Activated naive CD4-positive, alpha-beta T cell treated with anti-CD3 and anti-CD28 coated beads, Interleukin-2, amount 10 ng/mL, durations not matched to agents 7 days and 5 days (primary cell): ENCODE data around the gene PAK6.
A peak's percentile ranks its signal among the peaks of the same experiment; 100 is the strongest.

Experiments used
- CTCF ChIA-PET: fragments of 350-600 bp; sonication (Branson Sonifier 250); formaldehyde crosslinking; loops from one replicate; lab custom pipeline; 2021; ENCODE audit warnings: antibody characterized with exemption; lab: Charles Lee
- DNase-seq: peaks from one replicate; pipeline ENCODE4 v3.0.0-alpha.2; 2020
- H3K27ac Mint-ChIP-seq: one replicate; pipeline ENCODE4 v1.8.0; 2021; ENCODE audit warnings: mild to moderate bottlenecking, moderate library complexity, mixed read lengths
- H3K27me3 Mint-ChIP-seq: one replicate; pipeline ENCODE4 v1.8.0; 2021; ENCODE audit warnings: mild to moderate bottlenecking, mixed read lengths
- H3K36me3 Mint-ChIP-seq: one replicate; pipeline ENCODE4 v1.8.0; 2021; ENCODE audit warnings: mixed read lengths
- H3K4me1 Mint-ChIP-seq: one replicate; pipeline ENCODE4 v1.8.0; 2021; ENCODE audit warnings: mixed read lengths
- H3K4me3 Mint-ChIP-seq: one replicate; pipeline ENCODE4 v1.8.0; 2021; ENCODE audit warnings: mild to moderate bottlenecking, moderate library complexity, mixed read lengths
- H3K9me3 Mint-ChIP-seq: one replicate; pipeline ENCODE4 v1.8.0; 2021; ENCODE audit warnings: mixed read lengths

Gene PAK6

DNA sequence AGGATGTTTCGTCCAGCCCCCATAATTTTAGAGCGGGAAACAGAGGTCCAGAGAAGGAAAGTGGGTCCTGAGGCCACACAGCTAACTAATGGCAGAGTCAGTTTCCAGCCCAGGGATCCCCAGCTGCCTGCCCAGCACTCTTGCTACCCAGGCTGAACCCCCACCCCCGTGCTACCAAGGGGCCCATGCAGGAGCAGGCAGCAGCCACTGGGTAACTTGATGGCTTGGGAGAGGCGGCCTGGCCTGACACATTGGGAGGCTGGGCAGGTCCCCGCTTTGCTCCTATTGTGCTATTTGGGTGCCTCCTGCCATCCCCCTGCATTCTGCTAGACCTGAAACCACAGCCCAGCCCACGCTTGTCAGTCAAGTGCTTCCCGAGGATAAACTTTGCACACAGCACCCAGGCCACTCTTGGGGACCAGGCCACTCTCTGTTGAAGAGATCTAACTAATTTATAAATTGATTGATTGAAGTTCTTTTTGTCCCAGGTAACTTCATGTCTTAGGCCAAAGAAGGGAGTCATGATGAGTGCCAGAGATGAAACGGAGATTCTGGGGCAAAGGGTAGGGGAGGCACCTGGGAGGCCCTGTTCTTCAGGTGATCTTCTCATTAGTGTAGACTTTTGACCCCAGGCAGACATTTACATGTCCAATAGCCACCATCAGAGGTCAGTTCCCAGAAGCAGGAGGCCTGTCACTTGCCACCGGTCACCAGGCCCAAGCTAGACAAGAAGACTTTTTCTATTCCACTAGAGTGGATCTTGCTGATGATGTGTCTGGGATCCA, 7.0 kb downstream of the PAK6 start:
- DNase-seq: peak; percentile 15
- no peak overlapping the region for H3K27ac Mint-ChIP-seq
- H3K36me3 Mint-ChIP-seq: no peaks in the 10 kb centered on the region
- peaks cover 73% of the 10 kb centered on the region for H3K27me3 Mint-ChIP-seq
- no peaks in the 10 kb centered on the region for H3K4me1 Mint-ChIP-seq
- no peaks in the 10 kb centered on the region for H3K9me3 Mint-ChIP-seq
- H3K4me3 Mint-ChIP-seq: no peak overlapping the region
- CTCF ChIA-PET: interaction anchor here (1.3 kb wide), 1 partner anchor 92 kb away, joined by 3 read pairs; no protein-coding TSS in a partner anchor

DNA sequence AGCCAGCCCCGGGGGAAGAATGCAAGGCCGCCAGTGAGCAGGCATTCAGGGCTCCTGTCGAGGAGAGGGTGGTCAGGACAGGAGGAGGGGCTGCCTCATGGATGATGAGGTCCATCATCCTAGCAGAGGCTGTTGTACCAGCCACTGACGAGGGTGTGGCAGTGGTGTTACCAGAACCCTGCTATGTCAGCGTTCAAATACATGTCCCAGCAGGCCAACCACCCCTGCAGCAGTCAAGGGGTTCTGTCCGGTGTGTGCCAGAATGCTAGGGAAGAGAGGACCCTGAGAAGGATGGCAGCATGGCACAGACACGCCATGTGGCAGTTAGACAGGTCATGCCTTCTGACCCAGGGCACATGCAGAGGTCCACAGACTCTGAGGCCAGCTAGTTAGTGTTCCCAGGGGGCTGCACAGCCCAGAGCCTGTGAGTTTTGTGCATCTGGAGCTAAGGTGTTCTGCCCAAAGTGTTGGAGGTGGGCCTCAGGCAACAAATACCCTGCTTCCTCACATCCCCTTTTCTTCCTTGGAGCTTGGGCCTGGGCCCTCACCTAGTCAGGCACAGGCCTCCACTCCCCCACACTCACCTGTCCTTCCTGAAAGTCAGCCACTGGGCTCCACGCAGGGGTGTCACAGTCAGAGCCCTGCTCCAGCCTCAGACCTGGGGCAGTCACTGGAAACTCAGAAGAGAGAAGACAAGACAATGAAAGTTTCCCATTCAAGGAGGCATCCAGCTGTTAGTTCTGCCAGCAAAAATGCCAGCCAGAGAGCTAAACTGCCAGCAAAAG, 7.8 kb downstream of the PAK6 start:
- H3K27me3 Mint-ChIP-seq: peaks cover 73% of the 10 kb centered on the region
- CTCF ChIA-PET: interaction anchor here (1.3 kb wide), 1 partner anchor 91 kb away, joined by 3 read pairs; no protein-coding TSS in a partner anchor
- H3K4me3 Mint-ChIP-seq: no peak overlapping the region
- H3K4me1 Mint-ChIP-seq: no peaks in the 10 kb centered on the region
- H3K27ac Mint-ChIP-seq: no peak overlapping the region
- no peaks in the 10 kb centered on the region for H3K9me3 Mint-ChIP-seq
- H3K36me3 Mint-ChIP-seq: no peaks in the 10 kb centered on the region
- no peak for DNase-seq

DNA sequence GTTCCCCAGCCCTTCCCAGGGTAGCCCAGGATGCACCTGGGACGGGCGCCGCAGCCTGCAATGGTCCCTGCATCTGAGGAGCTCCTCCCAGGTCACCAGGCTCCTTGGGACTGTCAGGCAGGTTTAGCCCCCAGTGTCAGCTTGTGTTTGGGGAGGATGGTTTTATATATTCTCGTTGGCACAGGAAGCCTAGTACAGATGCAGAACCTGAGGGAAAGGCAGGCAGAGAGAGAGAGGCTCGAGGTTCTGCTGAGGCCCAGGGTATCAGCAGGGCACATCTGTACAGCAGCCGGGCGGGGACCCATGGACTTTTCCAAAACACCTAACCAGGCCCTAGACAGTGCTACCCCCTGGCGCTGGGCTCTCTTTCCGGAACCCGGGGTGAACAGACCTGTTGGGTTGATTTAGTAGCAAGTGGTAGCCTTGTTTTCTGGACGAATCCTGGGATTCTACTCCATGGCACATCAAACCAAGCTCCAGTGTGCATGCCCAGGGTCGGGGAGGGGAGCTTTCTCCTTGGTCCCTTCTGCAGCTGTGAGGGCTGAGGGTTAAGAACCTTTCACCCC, 8.6 kb downstream of the PAK6 start:
- no peaks in the 10 kb centered on the region for H3K36me3 Mint-ChIP-seq
- H3K4me3 Mint-ChIP-seq: no peak overlapping the region
- H3K27ac Mint-ChIP-seq: no peak overlapping the region
- H3K9me3 Mint-ChIP-seq: no peaks in the 10 kb centered on the region
- peaks cover 73% of the 10 kb centered on the region for H3K27me3 Mint-ChIP-seq
- CTCF ChIA-PET: interaction anchor here (1.3 kb wide), 1 partner anchor 90 kb away, joined by 3 read pairs; no protein-coding TSS in a partner anchor
- no peak for DNase-seq
- H3K4me1 Mint-ChIP-seq: no peaks in the 10 kb centered on the region

DNA sequence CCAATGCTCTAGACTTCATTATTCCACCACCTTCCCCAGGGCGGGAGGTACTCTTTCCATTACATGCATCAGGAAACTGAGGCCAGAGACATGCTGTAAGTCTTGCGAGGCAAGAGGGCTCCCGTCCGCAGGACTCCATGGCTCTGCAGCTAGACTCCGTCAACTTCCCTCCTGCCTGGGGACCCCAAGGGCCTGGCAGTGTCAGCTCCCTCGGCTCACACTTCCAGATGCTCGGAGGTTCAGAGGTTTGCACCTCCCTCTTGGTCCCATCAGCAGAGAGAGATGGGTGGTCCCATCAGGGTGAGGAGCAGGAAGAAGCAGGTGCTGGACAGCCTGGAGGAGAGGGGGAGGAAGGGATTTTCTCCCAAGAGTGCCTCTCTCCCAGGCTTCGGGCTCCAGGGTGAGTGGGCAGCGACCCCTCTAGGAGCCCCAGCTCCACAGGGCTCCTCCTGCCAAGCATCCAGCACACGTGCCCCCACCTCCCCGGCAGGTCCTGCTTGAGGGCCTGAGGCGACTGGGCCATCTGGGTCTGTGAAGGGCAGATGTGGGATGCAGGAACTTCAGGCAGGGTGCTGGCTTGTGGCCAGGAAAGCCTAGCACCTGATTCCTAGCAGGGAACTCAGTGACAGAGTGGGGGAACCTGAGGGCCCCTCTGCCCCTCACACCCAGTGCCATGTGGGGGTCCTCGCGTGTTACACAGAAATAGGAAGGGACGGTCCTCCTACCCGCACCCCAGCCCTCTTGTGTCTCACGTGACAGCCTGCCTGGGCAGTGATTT, 9.3 kb downstream of the PAK6 start:
- Mint-ChIP-seq H3K4me3 (no peak overlapping the region), H3K27me3 (peaks cover 74% of the 10 kb centered on the region), H3K27ac (no peak overlapping the region), H3K36me3 (no peaks in the 10 kb centered on the region), H3K4me1 (peaks cover 4% of the 10 kb centered on the region), H3K9me3 (no peaks in the 10 kb centered on the region)
- no peak for DNase-seq
- CTCF ChIA-PET: no interaction called here

DNA sequence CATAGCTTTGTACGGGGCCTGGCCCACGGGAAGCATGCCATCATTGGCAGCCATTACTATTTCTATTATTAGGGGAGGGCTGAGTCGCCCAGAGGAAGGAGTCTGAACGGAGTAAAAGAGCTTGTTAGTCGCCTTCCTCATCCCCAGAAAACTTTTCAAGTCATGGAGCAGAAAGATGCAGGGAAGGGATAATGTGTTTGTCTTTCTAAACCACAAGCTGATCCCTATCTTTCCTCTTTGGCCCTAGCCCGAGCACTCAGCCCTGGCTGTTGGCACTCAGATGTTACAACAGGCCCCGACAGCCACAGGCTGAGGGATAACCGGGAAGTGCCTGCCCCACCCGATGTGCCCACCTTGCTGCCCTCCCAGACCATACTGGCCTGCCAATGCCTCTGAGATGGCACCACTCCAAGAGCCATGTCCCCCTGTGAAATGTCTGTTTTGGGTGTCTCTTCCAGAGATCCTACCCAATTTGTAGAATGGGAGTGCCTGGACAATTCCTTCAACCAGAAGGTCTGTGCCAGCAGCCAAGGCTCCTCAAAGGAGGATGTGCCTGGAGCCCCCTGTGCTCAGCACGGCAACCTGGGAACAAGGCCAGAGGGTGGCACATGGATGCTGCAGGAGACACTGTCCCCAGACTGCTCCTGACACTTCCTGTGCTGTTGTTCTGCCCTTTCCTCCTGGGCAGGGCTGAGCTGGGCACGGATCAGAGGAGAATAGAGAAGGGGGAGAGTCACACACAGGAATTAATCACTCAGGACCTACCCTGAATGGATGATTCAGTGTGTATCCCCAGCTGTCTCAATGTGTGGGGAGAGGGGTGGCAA, 10.8 kb downstream of the PAK6 start:
- H3K36me3 Mint-ChIP-seq: no peaks in the 10 kb centered on the region
- no peak for DNase-seq
- CTCF ChIA-PET: interaction anchor here (1.8 to 2.2 kb wide), 2 partner anchors 24 to 32 kb away, joined by 8 to 9 read pairs; no protein-coding TSS in a partner anchor
- peaks cover 89% of the 10 kb centered on the region for H3K27me3 Mint-ChIP-seq
- no peak overlapping the region for H3K4me3 Mint-ChIP-seq
- H3K9me3 Mint-ChIP-seq: no peaks in the 10 kb centered on the region
- H3K27ac Mint-ChIP-seq: no peak overlapping the region
- H3K4me1 Mint-ChIP-seq: peaks cover 6% of the 10 kb centered on the region

DNA sequence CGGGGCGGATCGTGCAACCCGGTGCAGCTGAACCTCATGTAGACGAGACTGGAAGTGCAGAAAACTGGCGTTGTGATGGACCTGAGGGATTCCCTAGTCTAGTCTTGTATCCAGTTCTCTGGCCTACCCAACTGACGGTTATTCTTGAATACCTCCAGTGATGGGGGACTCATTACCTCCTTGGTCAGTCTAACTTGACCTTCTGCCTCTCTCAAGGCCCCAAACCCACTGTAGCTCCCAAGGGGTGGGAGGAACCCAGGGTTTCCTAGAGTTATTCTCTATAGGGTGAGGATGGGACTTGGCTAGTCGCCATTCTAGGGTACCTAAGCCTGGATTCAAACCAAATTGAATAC, 11.4 kb downstream of the PAK6 start:
- Mint-ChIP-seq H3K27me3 (peaks cover 89% of the 10 kb centered on the region), H3K4me3 (no peak overlapping the region), H3K27ac (no peak overlapping the region), H3K36me3 (no peaks in the 10 kb centered on the region), H3K9me3 (no peaks in the 10 kb centered on the region), H3K4me1 (peaks cover 6% of the 10 kb centered on the region)
- CTCF ChIA-PET: interaction anchor here (1.8 to 2.2 kb wide), 2 partner anchors 24 to 32 kb away, joined by 8 to 9 read pairs; no protein-coding TSS in a partner anchor
- DNase-seq: no peak

DNA sequence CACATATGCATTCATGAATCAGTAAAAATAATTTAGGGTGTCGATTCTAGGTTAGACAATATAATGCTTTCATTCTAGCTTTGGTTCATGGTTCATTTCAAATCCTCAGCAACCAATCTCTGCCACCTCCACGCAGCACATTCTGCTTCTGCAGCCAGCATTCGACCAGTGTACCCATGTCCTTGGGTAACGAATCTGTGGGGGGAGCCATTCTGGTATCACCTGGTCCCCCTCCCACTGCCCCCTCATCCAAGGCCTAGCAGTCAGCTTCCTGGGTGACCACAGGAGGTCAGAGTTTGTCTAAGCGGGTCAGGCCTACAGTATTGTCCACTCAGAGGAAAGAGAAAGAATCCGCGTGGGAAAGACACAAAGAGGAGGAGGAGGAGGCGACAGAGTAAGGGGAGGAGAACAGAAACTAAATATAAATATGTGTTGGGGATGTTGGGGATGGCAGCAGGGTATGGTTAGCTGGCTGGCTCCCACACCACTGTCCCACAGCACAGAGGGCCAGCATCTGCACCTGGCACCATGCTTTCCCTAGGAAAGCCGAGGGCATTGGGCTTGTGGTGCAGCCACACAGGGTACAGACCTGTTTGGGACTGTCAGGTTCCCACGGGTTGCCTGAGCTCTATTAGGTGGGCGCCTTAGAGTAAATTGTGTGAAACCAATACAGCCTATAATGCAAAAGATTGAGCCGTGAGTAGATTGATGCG, 12.1 kb downstream of the PAK6 start:
- no peak for DNase-seq
- Mint-ChIP-seq H3K4me1 (peaks cover 6% of the 10 kb centered on the region), H3K4me3 (no peak overlapping the region), H3K27me3 (peaks cover 88% of the 10 kb centered on the region), H3K27ac (no peak overlapping the region), H3K36me3 (no peaks in the 10 kb centered on the region), H3K9me3 (no peaks in the 10 kb centered on the region)
- CTCF ChIA-PET: interaction anchor here (1.8 to 2.2 kb wide), 2 partner anchors 23 to 33 kb away, joined by 8 to 9 read pairs; no protein-coding TSS in a partner anchor

DNA sequence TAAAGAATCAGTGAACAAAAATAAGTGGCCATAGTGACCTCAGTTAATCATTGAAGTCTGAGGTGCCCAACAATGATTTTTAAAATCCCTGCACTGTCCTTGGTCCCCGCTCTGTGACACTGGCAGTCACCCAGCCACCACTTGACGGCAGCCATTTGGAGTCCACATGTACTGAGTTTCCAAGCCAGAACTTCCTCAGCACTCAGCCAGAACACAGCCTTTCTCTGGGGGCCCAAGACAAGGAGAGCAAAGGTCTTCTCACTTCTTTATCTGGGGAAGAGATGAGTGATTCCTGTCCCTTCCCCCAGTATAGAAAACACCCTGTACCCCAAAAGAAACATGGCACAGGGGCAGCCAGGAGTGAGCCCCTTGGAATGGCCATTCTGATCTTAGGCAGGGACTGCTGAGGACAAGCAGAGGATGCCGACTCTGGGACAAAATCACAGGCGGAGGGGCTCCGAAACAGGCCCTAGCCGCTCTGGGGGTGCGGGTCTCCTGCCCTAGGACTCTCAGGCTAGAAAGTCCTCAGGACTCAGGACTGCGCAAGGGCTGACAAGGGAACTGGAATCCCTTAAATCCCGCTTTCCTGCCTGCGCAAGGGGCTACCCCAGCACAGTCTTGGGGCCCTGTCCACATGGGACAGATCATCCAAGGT, 12.8 kb downstream of the PAK6 start:
- H3K27me3 Mint-ChIP-seq: peaks cover 84% of the 10 kb centered on the region
- peaks cover 6% of the 10 kb centered on the region for H3K4me1 Mint-ChIP-seq
- no peak for DNase-seq
- CTCF ChIA-PET: no interaction called here
- no peaks in the 10 kb centered on the region for H3K9me3 Mint-ChIP-seq
- H3K36me3 Mint-ChIP-seq: no peaks in the 10 kb centered on the region
- no peak overlapping the region for H3K27ac Mint-ChIP-seq
- H3K4me3 Mint-ChIP-seq: peak overlapping the region; percentile 31

DNA sequence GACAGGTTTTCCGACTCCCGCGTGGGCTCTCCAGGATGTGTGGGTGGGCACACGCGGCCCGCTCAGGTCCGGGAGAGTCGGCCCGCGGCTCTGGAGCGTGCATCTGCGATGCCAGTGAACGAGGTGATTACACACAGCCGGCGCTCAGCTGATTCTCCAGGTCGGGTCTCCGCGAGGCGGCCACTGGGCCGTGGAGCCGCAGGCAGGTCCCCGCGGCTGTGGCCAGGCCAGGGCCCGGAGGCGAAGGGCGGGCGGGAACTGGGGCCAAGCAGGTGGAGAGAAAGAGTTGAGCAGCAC, 13.2 kb downstream of the PAK6 start:
- no peak for DNase-seq
- Mint-ChIP-seq H3K36me3 (no peaks in the 10 kb centered on the region), H3K27ac (no peak overlapping the region), H3K9me3 (no peaks in the 10 kb centered on the region), H3K4me3 (no peak overlapping the region), H3K27me3 (peaks cover 85% of the 10 kb centered on the region), H3K4me1 (peaks cover 6% of the 10 kb centered on the region)
- CTCF ChIA-PET: interaction anchor here (1.0 kb wide), 1 partner anchor 22 kb away, joined by 3 read pairs; no protein-coding TSS in a partner anchor

DNA sequence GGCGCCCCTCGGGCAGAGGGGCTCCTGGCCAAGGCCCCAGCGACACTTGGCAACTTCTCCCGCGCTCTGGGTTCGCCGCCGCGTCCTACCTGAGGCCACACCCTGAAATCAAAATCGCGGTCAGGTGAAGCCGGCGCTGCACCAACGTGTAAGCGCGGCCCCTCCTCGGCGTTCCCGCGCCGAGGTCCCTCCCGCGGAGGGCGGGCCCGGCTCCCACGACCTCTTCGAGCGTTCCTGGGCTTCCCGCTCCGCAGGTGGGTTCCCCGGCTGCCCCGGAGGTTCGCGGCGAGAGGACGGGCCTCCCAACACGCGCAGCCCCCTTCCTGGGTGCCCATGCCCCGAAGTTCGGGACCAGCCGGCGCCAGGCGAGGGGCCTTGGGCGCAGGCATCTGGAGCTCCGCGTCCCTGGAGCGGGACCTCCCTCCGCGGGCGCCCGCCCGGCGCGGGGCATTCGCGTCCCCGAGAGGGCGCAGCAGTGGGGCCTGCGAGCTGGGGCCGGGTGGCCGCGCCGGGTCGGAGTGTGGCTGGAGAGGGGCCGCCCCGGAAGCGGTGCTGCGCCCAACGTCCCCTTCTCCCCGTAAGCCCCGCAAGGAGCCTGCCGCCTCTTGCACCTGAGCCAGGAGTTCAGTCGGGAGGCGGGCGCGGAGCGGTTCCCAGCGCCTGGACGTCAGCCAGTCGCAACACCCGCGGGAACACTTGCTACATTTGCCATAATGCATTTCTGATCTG, 13.7 kb downstream of the PAK6 start:
- no peak overlapping the region for H3K27ac Mint-ChIP-seq
- peaks cover 84% of the 10 kb centered on the region for H3K27me3 Mint-ChIP-seq
- H3K9me3 Mint-ChIP-seq: no peaks in the 10 kb centered on the region
- no peaks in the 10 kb centered on the region for H3K36me3 Mint-ChIP-seq
- H3K4me3 Mint-ChIP-seq: peak overlapping the region; percentile 72
- DNase-seq: peak; percentile 39
- CTCF ChIA-PET: interaction anchor here (1.0 kb wide), 1 partner anchor 21 kb away, joined by 3 read pairs; no protein-coding TSS in a partner anchor
- peaks cover 6% of the 10 kb centered on the region for H3K4me1 Mint-ChIP-seq

DNA sequence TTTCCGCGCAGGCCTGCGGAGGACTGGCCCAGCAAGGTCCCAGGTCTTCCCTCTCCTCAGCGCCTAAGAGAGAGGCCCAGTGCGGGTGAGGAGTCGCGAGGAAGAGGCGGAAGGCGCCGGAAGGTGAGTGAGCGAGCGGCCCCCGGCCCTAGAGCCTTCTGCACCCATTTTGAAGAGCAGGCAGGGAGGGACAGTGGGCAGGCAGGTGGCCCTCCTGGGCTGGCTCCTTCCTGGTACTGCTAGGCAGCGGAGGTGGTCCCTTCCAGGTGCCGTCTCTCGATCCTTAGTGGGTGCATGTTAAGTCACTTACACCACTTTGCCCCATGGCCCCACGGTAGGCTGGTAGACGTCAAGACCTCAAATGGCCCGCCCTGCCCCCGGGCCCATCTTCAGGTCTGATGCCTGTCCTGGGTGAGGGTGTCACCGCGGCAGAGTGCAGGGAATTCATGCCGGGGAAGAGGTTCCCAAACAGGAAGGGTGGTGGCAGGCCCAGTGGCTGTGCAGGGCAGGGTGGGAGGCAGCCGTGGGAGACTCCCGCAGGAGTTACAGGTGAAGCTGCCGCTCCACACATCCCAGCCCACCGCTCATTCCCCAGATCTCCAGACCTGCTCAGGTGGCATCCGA, 14.4 kb downstream of the PAK6 start:
- H3K4me3 Mint-ChIP-seq: peak overlapping the region; percentile 72
- peaks cover 6% of the 10 kb centered on the region for H3K4me1 Mint-ChIP-seq
- no peaks in the 10 kb centered on the region for H3K36me3 Mint-ChIP-seq
- CTCF ChIA-PET: interaction anchor here (1.0 to 2.3 kb wide), 2 partner anchors 21 to 26 kb away, joined by 3 to 7 read pairs; no protein-coding TSS in a partner anchor
- no peak overlapping the region for H3K27ac Mint-ChIP-seq
- H3K27me3 Mint-ChIP-seq: peaks cover 83% of the 10 kb centered on the region
- DNase-seq: no peak
- H3K9me3 Mint-ChIP-seq: no peaks in the 10 kb centered on the region
